Spleen (tissue), 13 donors: Measurements from ENCODE around the gene APH1A. TPM values are rescaled to one million over a fixed set of nuclear protein-coding genes. Genes with fewer than 3 reads are reported as not detected.
A peak's percentile ranks its signal among the peaks of the same experiment; 100 is the strongest.
"Not testable (repeated sequence)": the region's sequence is repeated elsewhere in the genome, so short reads cannot be mapped to it uniquely, and the experiment has no call there.

Experiments used
- DNase-seq: peaks from one replicate; pipeline ENCODE4 v3.0.0-alpha.2; 2020
- H3K27ac ChIP-seq, 8 donors: fragments of 200-600 bp; sonication (generic) in 7 of 8; 1 replicate in 4 of 8; 2 replicates in 4 of 8; pipeline versions ENCODE4 v1.5.0 to v1.8.0; 2016 to 2021; ENCODE audit warnings: inconsistent platforms in 4 of 8, mild to moderate bottlenecking in 4 of 8, moderate library complexity in 1 of 8
- H3K27me3 ChIP-seq, 7 donors: fragments of 200-600 bp; sonication (generic) in 6 of 7; replicated peaks in 1 of 7; 1 replicate in 4 of 7; 2 replicates in 3 of 7; pipeline versions ENCODE4 v1.5.0 to v1.8.0; 2016 to 2021; ENCODE audit warnings: inconsistent platforms in 3 of 7, mild to moderate bottlenecking in 1 of 7
- H3K36me3 ChIP-seq, 6 donors: fragments of 200-600 bp; sonication (generic) in 5 of 6; 1 replicate in 4 of 6; 2 replicates in 2 of 6; pipeline versions ENCODE4 v1.5.0 to v1.8.0; 2016 to 2021; ENCODE audit warnings: inconsistent platforms in 2 of 6
- H3K4me1 ChIP-seq, 6 donors: fragments of 200-600 bp; sonication (generic) in 5 of 6; 1 replicate in 3 of 6; 2 replicates in 3 of 6; pipeline versions ENCODE4 v1.5.0 to v1.8.0; 2016 to 2021; ENCODE audit warnings: inconsistent platforms in 3 of 6
- H3K4me3 ChIP-seq, 8 donors: fragments of 200-600 bp; sonication (generic) in 7 of 8; 1 replicate in 4 of 8; 2 replicates in 4 of 8; pipeline versions ENCODE4 v1.5.0 to v1.8.0; 2016 to 2021; ENCODE audit warnings: inconsistent platforms in 4 of 8, mild to moderate bottlenecking in 4 of 8, moderate library complexity in 2 of 8
- H3K9me3 ChIP-seq, 8 donors: fragments of 200-600 bp; sonication (generic) in 7 of 8; 1 replicate in 4 of 8; 2 replicates in 4 of 8; pipeline versions ENCODE4 v1.5.0 to v1.8.0; 2016 to 2021; ENCODE audit warnings: inconsistent platforms in 4 of 8
- CTCF ChIP-seq, 11 experiments: fragments of 200-600 bp in 7 of 11; fragments of 450-650 bp in 4 of 11; sonication (generic) in 4 of 11; IDR thresholded peaks in 8 of 11; conservative IDR thresholded peaks in 3 of 11; 1 replicate in 7 of 11; 2 replicates in 4 of 11; pipeline versions ENCODE4 v1.4.0 to v1.8.0; 2016 to 2021; ENCODE audit warnings: antibody characterized with exemption in 11 of 11, inconsistent platforms in 4 of 11, mild to moderate bottlenecking in 1 of 11
- POLR2A ChIP-seq, 3 donors: fragments of 450-650 bp; IDR thresholded peaks; one replicate each; pipeline ENCODE4 v1.5.1; 2017; ENCODE audit warnings: antibody characterized with exemption in 3 of 3, mild to moderate bottlenecking in 1 of 3
- POLR2AphosphoS5 ChIP-seq, 3 donors: sonication (generic); formaldehyde crosslinking; IDR thresholded peaks; one replicate each; pipeline ENCODE4 v1.5.1; 2017; ENCODE audit warnings: antibody characterized with exemption in 3 of 3
- WGBS, 5 donors: extraction: QIAGEN DNeasy Blood & Tissue Kit in 3 of 5; methylation state at CpG; one replicate each; pipeline versions ENCODE4 v1.1.5 to v1.1.7; 2013 to 2018; 5-methylcytosine and 5-hydroxymethylcytosine counted together
- intact Hi-C: fragments of 100-400 bp; cut with DNase I; formaldehyde crosslinking; loops from one replicate; pipeline ENCODE4 v1.15.0; 2023; ENCODE audit warnings: low total_unique reads
- long read RNA-seq, 2 donors: transcript quantifications; one replicate each; lab custom pipeline, GENCODE V29; 2026
- polyA plus RNA-seq, 3 donors: library from polyadenylated mRNA; stranded (reverse); fragments of 200-250 nt; gene quantifications; one replicate each; pipeline ENCODE4 v1.2.1, GENCODE V29; 2013
- total RNA-seq, 7 donors: library from RNA; depleted of rRNA in 3 of 7; stranded (reverse); fragments of >200 nt in 3 of 7; fragmentation: NEBNext Ultra II Directional in 4 of 7; extraction: Animal tissue kit (Norgen Biotek cat#: 25700) in 4 of 7; gene quantifications; one replicate each; pipeline versions ENCODE4 v1.1.0 to v1.2.1, GENCODE V29; 2016 to 2021
- donor health status: healthy with polysubstance abuse.
- donor health status: DM: no; HTN: no; CAD: no; lungs with moderate emphysema.
- donor health status: DM: no; HTN: no; CAD: no.
- donor health status: Bipolar disorder and iron deficiency.
- donor health status: healthy.
- donor health status: DM: no; HTN: no; CAD: no.
- donor health status: DM: yes; HTN: yes; CAD: no.

Gene APH1A
- total RNA-seq = 100 to 1,000 TPM; 116 to 170 (median 135) TPM
- 100 to 1,000 TPM in 1 of 3 donors, 10 to 100 TPM in 2; 72.0 to 186 (median 87.3) TPM for polyA plus RNA-seq
- long read RNA-seq, donor 1, transcript APH1A-202 (6 exons, 2,353 nt) = major isoform, 35 of 328 reads
- long read RNA-seq, donor 1, transcript APH1A-203 (7 exons, 1,713 nt) = minor isoform, 16 of 328 reads
- long read RNA-seq, donor 1, partial matches to known transcripts = 183 of 328 reads
- long read RNA-seq, donor 1, other reads (novel, unspliced or antisense) = 94 of 328 reads
- long read RNA-seq, donor 2, transcript APH1A-203 (7 exons, 1,713 nt) = minor isoform, 7 of 213 reads
- long read RNA-seq, donor 2, transcript APH1A-202 (6 exons, 2,353 nt) = major isoform, 25 of 213 reads
- long read RNA-seq, donor 2, partial matches to known transcripts = 80 of 213 reads
- long read RNA-seq, donor 2, other reads (novel, unspliced or antisense) = 101 of 213 reads

GRCh38 chr1:150268705-150269403, at the start of gene APH1A:
Gene APH1A, minus strand, starts transcription at chr1:150269016. Its CDS starts 206 bp downstream, at chr1:150268810.
- peaks cover 0 to 37% (median 33%) of the 10 kb centered on the region in 6 donors for H3K36me3 ChIP-seq
- 0 to 1% (median 0%) methylated on average over 8 to 49 of the region's 49 CpGs for WGBS, 5 donors
- intact Hi-C loops = no loop called here
- peak; percentile 99 for DNase-seq
- H3K4me3 ChIP-seq = peak within 1 kb of the TSS; percentile 76 to 90 (median 82)
- H3K9me3 ChIP-seq = no peaks in the 10 kb centered on the region
- TF ChIP-seq CTCF (IDR thresholded peaks at IDR 0.05 in 8 of 11, conservative IDR thresholded peaks at IDR 0.05 in 3 of 11) (peak in 1 of 11 experiments; percentile 21), POLR2AphosphoS5 (IDR thresholded peaks at IDR 0.05) (peak; percentile 91 to 93 (median 93)), POLR2A (IDR thresholded peaks at IDR 0.05) (peak; percentile 28 to 73 (median 33))
- no peaks in the 10 kb centered on the region for H3K27me3 ChIP-seq
- peaks cover 20 to 73% (median 47%) of the 10 kb centered on the region in 6 donors for H3K4me1 ChIP-seq
- peak within 1 kb of the TSS; percentile 93 to 98 (median 97) for H3K27ac ChIP-seq

GRCh38 chr1:150314691-150315090, 45.9 kb upstream of the APH1A start:
- H3K27ac ChIP-seq, H3K4me1 ChIP-seq, H3K36me3 ChIP-seq, H3K27me3 ChIP-seq, H3K9me3 ChIP-seq, DNase-seq, intact Hi-C loops, H3K4me3 ChIP-seq: not testable (repeated sequence)
- 94 to 99% (median 97%) methylated on average over 4 of the region's 4 CpGs for WGBS, 5 donors

- Histone ChIP-seq H3K27me3 (no peaks in the 10 kb centered on the region), H3K4me1 (no peaks in the 10 kb centered on the region), H3K27ac (no peak overlapping the region), H3K9me3 (no peaks in the 10 kb centered on the region), H3K4me3 (no peak overlapping the region), H3K36me3 (peaks cover 0 to 39% (median 15%) of the 10 kb centered on the region in 6 donors)
- intact Hi-C loops = no loop called here
- WGBS, 5 donors = 92 to 97% (median 95%) methylated on average over 2 of the region's 2 CpGs
- TF ChIP-seq POLR2AphosphoS5 (IDR thresholded peaks at IDR 0.05) (no peak), POLR2A (IDR thresholded peaks at IDR 0.05) (no peak), CTCF (IDR thresholded peaks at IDR 0.05 in 8 of 11, conservative IDR thresholded peaks at IDR 0.05 in 3 of 11) (no peak)
- DNase-seq = no peak
These were observed 42.9 kb upstream of the APH1A start for GRCh38 chr1:150311762-150312161.

- Histone ChIP-seq H3K9me3 (no peaks in the 10 kb centered on the region), H3K27me3 (no peaks in the 10 kb centered on the region), H3K27ac (no peak overlapping the region), H3K4me3 (no peak overlapping the region), H3K4me1 (no peaks in the 10 kb centered on the region), H3K36me3 (peaks cover 0 to 57% (median 15%) of the 10 kb centered on the region in 6 donors)
- intact Hi-C loops = no loop called here
- WGBS, 5 donors = 81 to 90% (median 82%) methylated on average over 10 of the region's 10 CpGs
- DNase-seq = no peak
- TF ChIP-seq POLR2A (IDR thresholded peaks at IDR 0.05) = no peak
- TF ChIP-seq CTCF (IDR thresholded peaks at IDR 0.05 in 8 of 11, conservative IDR thresholded peaks at IDR 0.05 in 3 of 11) = no peak
- no peak for TF ChIP-seq POLR2AphosphoS5 (IDR thresholded peaks at IDR 0.05)
These were observed 41.1 kb upstream of the APH1A start for GRCh38 chr1:150309758-150310508.

GRCh38 chr1:150308585-150308984, 39.8 kb upstream of the APH1A start:
- H3K27ac ChIP-seq, H3K4me1 ChIP-seq, DNase-seq, H3K27me3 ChIP-seq, H3K9me3 ChIP-seq, H3K4me3 ChIP-seq, intact Hi-C loops: not testable (repeated sequence)
- WGBS, 5 donors = 93 to 97% (median 96%) methylated on average over 9 of the region's 9 CpGs
- peaks cover 0 to 71% (median 19%) of the 10 kb centered on the region in 6 donors for H3K36me3 ChIP-seq
